Measurements from ENCODE around the gene PNPLA5.

PNPLA5 gene

GRCh38 chr22:43867839-43868635 lies 23.8 kb downstream of the PNPLA5 start:
- TF ChIP-seq CTCF (IDR thresholded peaks at IDR 0.05; ENCODE audit: control extremely low read depth, extremely low read depth, low read depth, missing control alignments): no peak
- POLR2A ChIA-PET: no interaction called here
- DNase-seq (ENCODE audit: extremely low spot score): no peak
- CTCF ChIA-PET: interaction anchor here (1.3 to 2.1 kb wide), 3 partner anchors 8 to 17 kb away, joined by 3 to 7 read pairs (median 3); no protein-coding TSS in a partner anchor

DNA sequence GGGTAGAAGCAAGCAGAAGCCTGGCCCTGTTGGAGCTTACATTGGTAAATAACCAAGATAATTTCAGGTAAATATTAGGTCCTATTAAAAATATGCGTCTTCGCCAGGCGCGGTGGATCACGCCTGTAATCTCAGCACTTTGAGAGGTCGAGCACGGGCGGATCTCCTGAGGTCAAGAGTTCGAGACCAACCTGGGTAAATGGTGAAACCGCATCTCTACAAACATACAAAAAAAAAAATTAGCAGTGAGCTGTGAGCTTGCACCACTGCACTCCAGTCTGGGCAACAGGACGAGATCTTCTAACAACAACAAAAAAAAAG lies 29.0 kb downstream of the PNPLA5 start:
- CTCF ChIA-PET: no interaction called here
- POLR2A ChIA-PET: no interaction called here
- DNase-seq (ENCODE audit: extremely low spot score): no peak
- TF ChIP-seq CTCF (IDR thresholded peaks at IDR 0.05; ENCODE audit: control extremely low read depth, extremely low read depth, low read depth, missing control alignments): no peak

DNA sequence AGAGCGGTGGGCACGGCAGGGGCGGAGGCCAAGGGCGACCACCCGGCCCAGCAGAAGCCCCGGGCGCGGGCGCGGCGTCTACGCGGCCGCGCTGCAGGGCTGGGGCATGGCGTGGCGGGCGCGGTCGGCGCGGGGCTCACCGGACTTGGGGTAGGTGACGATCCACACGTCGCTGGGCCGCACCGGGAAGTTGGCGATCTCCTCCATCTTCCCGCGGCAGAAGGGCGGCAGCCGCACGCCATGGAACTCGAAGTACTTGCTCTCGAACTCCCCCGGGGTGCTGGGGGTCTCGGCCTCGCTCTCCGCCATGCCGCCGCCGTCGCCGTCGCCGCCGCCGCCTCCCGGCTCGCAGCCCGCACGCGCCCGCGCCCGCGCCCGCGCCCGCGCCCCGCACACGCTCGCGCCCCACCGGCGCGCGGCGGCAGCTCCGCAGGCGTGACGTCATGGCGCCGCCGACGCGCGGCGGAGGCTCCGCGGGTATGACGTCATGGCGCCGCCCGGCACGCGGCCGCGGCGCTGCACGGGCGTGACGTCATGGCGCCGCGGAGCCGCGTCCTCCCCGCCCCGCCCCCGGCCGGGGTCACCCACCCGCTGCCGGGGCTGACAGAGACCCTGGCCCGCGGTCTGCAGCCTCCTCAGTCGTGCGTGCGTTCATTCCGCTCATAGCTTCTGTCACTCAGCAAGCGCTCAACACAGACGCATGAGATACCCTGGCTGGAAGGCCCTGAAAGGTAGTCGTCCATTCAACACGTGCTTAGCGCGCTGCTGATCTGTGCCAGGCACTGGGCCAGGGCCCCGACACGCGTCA lies 29.5 kb downstream of the PNPLA5 start, which contains the start of gene SULT4A1:
TSS of gene SULT4A1 (minus strand) at position 440 of the 808 bp plus-strand sequence. CDS start at position 309, 131 bp downstream.
- ChIA-PET CTCF (no interaction called here), POLR2A (no interaction called here)
- no peak for DNase-seq (ENCODE audit: extremely low spot score)
- no peak for TF ChIP-seq CTCF (IDR thresholded peaks at IDR 0.05; ENCODE audit: control extremely low read depth, extremely low read depth, low read depth, missing control alignments)

DNA sequence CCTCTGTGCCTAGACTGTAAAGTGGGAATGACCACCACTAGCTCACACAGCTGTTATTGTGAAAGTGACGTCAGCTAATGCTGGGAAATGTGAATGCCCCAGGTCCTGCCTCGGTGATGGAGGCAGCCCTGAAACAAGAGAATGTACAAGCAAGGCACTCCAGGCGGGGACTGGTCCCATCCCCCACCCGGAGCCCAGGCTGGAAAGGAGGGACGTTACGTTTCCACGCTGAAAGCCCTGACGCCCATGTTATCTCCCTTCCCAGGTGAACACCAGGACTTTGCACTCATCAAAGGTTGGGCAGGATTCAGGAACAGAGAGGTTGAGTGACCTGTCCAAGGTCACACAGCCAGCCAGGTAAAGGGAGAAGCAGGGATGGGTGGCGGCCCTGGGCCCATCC lies 30.3 kb downstream of the PNPLA5 start:
- POLR2A ChIA-PET: no interaction called here
- no peak for DNase-seq (ENCODE audit: extremely low spot score)
- CTCF ChIA-PET: no interaction called here
- TF ChIP-seq CTCF (IDR thresholded peaks at IDR 0.05; ENCODE audit: control extremely low read depth, extremely low read depth, low read depth, missing control alignments): no peak

- no peak for DNase-seq (ENCODE audit: extremely low spot score)
- CTCF ChIA-PET: no interaction called here
These were observed 31.0 kb downstream of the PNPLA5 start for GRCh38 chr22:43860831-43861230.

DNA sequence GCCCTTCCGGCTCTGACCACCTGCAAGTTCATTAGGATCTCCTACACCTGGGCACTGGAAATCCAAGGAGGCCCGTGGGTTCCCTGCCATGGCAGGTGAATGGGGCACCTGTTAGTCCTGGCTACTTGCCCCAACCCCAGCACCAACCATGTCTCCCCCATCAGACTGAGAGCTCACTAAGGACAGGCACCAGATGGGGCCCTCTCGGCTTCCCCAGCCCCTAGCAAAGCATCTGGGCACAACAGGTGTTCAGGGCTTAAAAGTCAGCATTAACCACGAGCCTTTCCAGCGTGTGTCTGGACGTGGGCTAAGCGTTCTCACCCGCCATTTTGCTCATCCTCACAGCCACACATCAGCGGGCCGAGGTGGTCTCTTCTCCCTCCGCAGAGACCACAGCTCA lies 31.7 kb downstream of the PNPLA5 start:
- DNase-seq (ENCODE audit: extremely low spot score): no peak
- POLR2A ChIA-PET: no interaction called here
- no peak for TF ChIP-seq CTCF (IDR thresholded peaks at IDR 0.05; ENCODE audit: control extremely low read depth, extremely low read depth, low read depth, missing control alignments)
- CTCF ChIA-PET: no interaction called here

More at GRCh38 chr22:43860831-43861230, 31.0 kb downstream of the PNPLA5 start:
- TF ChIP-seq CTCF (IDR thresholded peaks at IDR 0.05; ENCODE audit: control extremely low read depth, extremely low read depth, low read depth, missing control alignments): no peak
- POLR2A ChIA-PET: no interaction called here
